ENCODE data around the gene FRAT1. TPM values are rescaled to one million over a fixed set of nuclear protein-coding genes. Genes with fewer than 3 reads are reported as not detected.

Gene FRAT1
- total and polyA plus RNA-seq, 2 of the 13 experiments (the other 11 are each of a cell fraction or from before 2014, with no cell fraction given) = 1.7 to 2.3 TPM

GRCh38 chr10:97333601-97334369 is 14.7 kb downstream of the FRAT1 start (continued):
- TF ChIP-seq ZNF609 (CRISPR knock-in tag; IDR thresholded peaks at IDR 0.05; ENCODE audit: borderline replicate concordance) (no peak), NFYB (CRISPR knock-in tag; IDR thresholded peaks at IDR 0.05) (no peak), NR1H2 (CRISPR knock-in tag; IDR thresholded peaks at IDR 0.05; ENCODE audit: borderline replicate concordance, low read depth) (0 out of 2 replicates have a peak, but pooled peaks have one; percentile 49), HIVEP1 (CRISPR knock-in tag; IDR thresholded peaks at IDR 0.05) (no peak), HNRNPK (IDR thresholded peaks at IDR 0.05; ENCODE audit: low read depth, low read length, poor library complexity, severe bottlenecking) (no peak), SOX5 (CRISPR knock-in tag; IDR thresholded peaks at IDR 0.05; ENCODE audit: borderline replicate concordance) (no peak), RARG (CRISPR knock-in tag; IDR thresholded peaks at IDR 0.05; ENCODE audit: low read depth) (no peak), ZNF564 (CRISPR knock-in tag; IDR thresholded peaks at IDR 0.05) (no peak), DRAP1 (CRISPR knock-in tag; IDR thresholded peaks at IDR 0.05) (no peak), CBX2 (IDR thresholded peaks at IDR 0.05; ENCODE audit: low read depth, low read length) (no peak), CBX2 (CRISPR knock-in tag; IDR thresholded peaks at IDR 0.05; ENCODE audit: low read depth) (no peak), MYNN (CRISPR knock-in tag; IDR thresholded peaks at IDR 0.05; ENCODE audit: low read depth) (no peak), FOXC1 (CRISPR knock-in tag; IDR thresholded peaks at IDR 0.05; ENCODE audit: borderline replicate concordance) (no peak), RAD21 (CRISPR knock-in tag; IDR thresholded peaks at IDR 0.05) (0 out of 2 replicates have a peak, but pooled peaks have one; percentile 11), KDM1A (CRISPR knock-in tag; IDR thresholded peaks at IDR 0.05) (no peak), ZNF879 (CRISPR knock-in tag; IDR thresholded peaks at IDR 0.05) (no peak), ZNF510 (CRISPR knock-in tag; IDR thresholded peaks at IDR 0.05; ENCODE audit: low read depth) (no peak), KDM3A (CRISPR knock-in tag; IDR thresholded peaks at IDR 0.05; ENCODE audit: low read depth) (0 out of 2 replicates have a peak, but pooled peaks have one; percentile 8), ZNF558 (CRISPR knock-in tag; IDR thresholded peaks at IDR 0.05; ENCODE audit: borderline replicate concordance) (no peak; the same call in 1 of the 2 replicates), DMTF1 (CRISPR knock-in tag; IDR thresholded peaks at IDR 0.05) (no peak), ZNF670 (CRISPR knock-in tag; IDR thresholded peaks at IDR 0.05; ENCODE audit: borderline replicate concordance) (no peak), FOXA1 (IDR thresholded peaks at IDR 0.05) (no peak), FOXA1 (CRISPR knock-in tag; IDR thresholded peaks at IDR 0.05) (no peak), HNRNPUL1 (IDR thresholded peaks at IDR 0.05; ENCODE audit: low read depth, low read length) (no peak), STAG1 (CRISPR knock-in tag; IDR thresholded peaks at IDR 0.05) (no peak)

Data from HepG2 (cell line).